Left ventricle myocardium superior (tissue), 1 donor: Measurements from ENCODE around the gene NR5A1. TPM values are rescaled to one million over a fixed set of nuclear protein-coding genes. Genes with fewer than 3 reads are reported as not detected.

ENCODE experiments used
- total RNA-seq: library from RNA; stranded (reverse); fragmentation: NEBNext Ultra II Directional; extraction: Animal tissue kit (Norgen Biotek cat#: 25700); gene quantifications from one replicate; pipeline ENCODE4 v1.2.1, GENCODE V29; 2021
- donor health status: DM: no; HTN: yes; CAD: no; lungs with severe emphysema.

Gene NR5A1
- total RNA-seq, 1 donor from 2014 or later = not detected

Other genes with a start within 250 kb of the NR5A1 start
- gene NEK6, start 249.4 kb downstream of the NR5A1 start, total RNA-seq = 7.7 TPM
- gene PSMB7, start 92.0 kb downstream of the NR5A1 start, total RNA-seq = 173 TPM
- gene ADGRD2, start 56.9 kb downstream of the NR5A1 start, total RNA-seq = not detected